Measurements from ENCODE around the gene PPP1R7. TPM values are rescaled to one million over a fixed set of nuclear protein-coding genes. Genes with fewer than 3 reads are reported as not detected.

The PPP1R7 gene
- total and polyA plus RNA-seq, 2 of the 4 experiments (the other 2 are of a cell fraction), result 60.8 to 70.0 TPM

DNA sequence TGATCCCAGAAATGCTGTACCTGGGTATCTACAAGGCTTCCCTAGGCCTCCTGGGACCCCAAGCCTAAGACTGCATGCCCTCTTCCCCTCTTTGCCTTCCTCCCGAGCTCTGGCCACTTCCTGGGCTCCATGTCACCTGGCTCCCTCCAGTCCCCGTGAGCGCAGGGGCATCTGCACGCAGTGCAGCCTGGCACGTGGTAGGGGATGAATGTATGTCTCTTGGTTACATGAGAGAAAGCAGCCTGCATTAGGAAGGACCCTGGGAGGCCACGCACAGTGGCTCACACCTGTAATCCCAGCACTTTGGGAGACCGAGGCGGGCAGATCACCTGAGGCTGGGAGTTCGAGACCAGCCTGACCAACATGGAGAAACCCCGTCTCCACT, 16.8 kb upstream of the PPP1R7 start:
- H3K9me1 ChIP-seq (ENCODE audit: insufficient read depth, low read length), result no peaks in the 10 kb centered on the region; the same call in 1 of the 2 replicates
- H3K14ac ChIP-seq (replicated peaks; ENCODE audit: low read depth, low read length), result no peak overlapping the region
- ChIA-PET POLR2A (ENCODE audit: unreplicated experiment) (no interaction called here), CTCF (no interaction called here)
- no peak overlapping the region for H3K4me3 ChIP-seq (ENCODE audit: insufficient read depth, low read depth, low read length)
- TF ChIP-seq, protein P1, sequence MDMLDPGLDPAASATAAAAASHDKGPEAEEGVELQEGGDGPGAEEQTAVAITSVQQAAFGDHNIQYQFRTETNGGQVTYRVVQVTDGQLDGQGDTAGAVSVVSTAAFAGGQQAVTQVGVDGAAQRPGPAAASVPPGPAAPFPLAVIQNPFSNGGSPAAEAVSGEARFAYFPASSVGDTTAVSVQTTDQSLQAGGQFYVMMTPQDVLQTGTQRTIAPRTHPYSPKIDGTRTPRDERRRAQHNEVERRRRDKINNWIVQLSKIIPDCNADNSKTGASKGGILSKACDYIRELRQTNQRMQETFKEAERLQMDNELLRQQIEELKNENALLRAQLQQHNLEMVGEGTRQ (IDR thresholded peaks at IDR 0.05; ENCODE audit: low read depth, low read length), result no peak
- H3K9ac ChIP-seq (ENCODE audit: low read depth, low read length), result no peak overlapping the region
- no peak overlapping the region for H3K4me2 ChIP-seq (ENCODE audit: low read depth, low read length)
- no peak for DNase-seq
- no peak overlapping the region for H2BK15ac ChIP-seq (ENCODE audit: low read depth, low read length)
- no peak overlapping the region for H3K27ac ChIP-seq (ENCODE audit: insufficient read depth, low read length)
- 100% methylated on average over 1 of the region's 10 CpGs; no CpG with 5 or more reads in 1 of the 2 experiments for WGBS, 2 experiments (ENCODE audit: extremely low coverage in 2 of 2, insufficient read length in 1 of 2)
- H3K4ac ChIP-seq (ENCODE audit: low read depth, low read length), result no peak overlapping the region
- H3K79me1 ChIP-seq (ENCODE audit: low read depth in 1 of 2, low read length in 2 of 2), result no peaks in the 10 kb centered on the region
- H2AK9ac ChIP-seq (replicated peaks; ENCODE audit: low read depth, low read length, poor library complexity), result no peak overlapping the region
- dilution Hi-C loops (cut with HindIII; ENCODE audit: low sequenced_read_pairs, unreplicated experiment) (no loop called here), in situ Hi-C loops (cut with MboI; ENCODE audit: low sequenced_read_pairs) (no loop called here), intact Hi-C loops (cut with micrococcal nuclease) (no loop called here)
- ATAC-seq (ENCODE audit: low read depth), result no peak
- no peaks in the 10 kb centered on the region for H3K4me1 ChIP-seq (ENCODE audit: control insufficient read depth, insufficient read depth, low read length)
- H2BK5ac ChIP-seq (ENCODE audit: low read depth, low read length, poor library complexity, severe bottlenecking), result no peak overlapping the region
- H3K27me3 ChIP-seq (ENCODE audit: control insufficient read depth, insufficient read depth, low read length), result no peaks in the 10 kb centered on the region
- H4K8ac ChIP-seq (ENCODE audit: low read depth in 2 of 2, low read length in 2 of 2), result no peak overlapping the region
- no peaks in the 10 kb centered on the region for H4K20me1 ChIP-seq (ENCODE audit: insufficient read depth, low read length)
- H2AK5ac ChIP-seq (ENCODE audit: low read depth, low read length), result no peak overlapping the region
- H2BK20ac ChIP-seq (ENCODE audit: low read depth, low read length), result no peak overlapping the region
- no peak overlapping the region for H3K18ac ChIP-seq (ENCODE audit: low read depth, low read length)
- no peak overlapping the region for H3K56ac ChIP-seq (ENCODE audit: extremely low read depth, insufficient read depth, low read length)
- H4K5ac ChIP-seq (ENCODE audit: low read depth, low read length), result no peak overlapping the region
- BruUV-seq (replicated peaks), result no TSS peak
- no peak overlapping the region for H2AFZ ChIP-seq (replicated peaks; ENCODE audit: low read length, poor library complexity)
- H3K9me3 ChIP-seq (ENCODE audit: control insufficient read depth, insufficient read depth, low read length), result no peaks in the 10 kb centered on the region
- no peak overlapping the region for H3K23ac ChIP-seq (ENCODE audit: low read depth, low read length)
- no peak overlapping the region for H2BK120ac ChIP-seq (ENCODE audit: low read depth, low read length)
- peaks cover 3% of the 10 kb centered on the region; the same call in 1 of the 2 replicates for H3K36me3 ChIP-seq (ENCODE audit: control insufficient read depth, insufficient read depth, low read length)
- H4K91ac ChIP-seq (ENCODE audit: insufficient read depth, low read depth, low read length), result no peak overlapping the region

Data from IMR-90 (cell line).